Frontal cortex (tissue), 4 donors: ENCODE data around the gene RHBDF2. TPM values are rescaled to one million over a fixed set of nuclear protein-coding genes. Genes with fewer than 3 reads are reported as not detected.

Source experiments
- DNase-seq, 2 donors: peaks; one replicate each; pipeline ENCODE4 v3.0.0; 2012; ENCODE audit warnings: low spot score in 2 of 2
- FAIRE-seq: peaks from 2 replicates; lab custom pipeline; 2012; peaks lifted over from hg19 to GRCh38; lab: Jason Lieb, UNC
- total RNA-seq: library from RNA; depleted of rRNA; stranded (reverse); fragments of >200 nt; gene quantifications from one replicate; pipeline ENCODE4 v1.2.3, GENCODE V29; 2014
- donor health status: control.
- donor health status: control.
- donor health status: control.

RHBDF2 gene
- total RNA-seq, 1 donor from 2014 or later, result 1.6 TPM

DNA sequence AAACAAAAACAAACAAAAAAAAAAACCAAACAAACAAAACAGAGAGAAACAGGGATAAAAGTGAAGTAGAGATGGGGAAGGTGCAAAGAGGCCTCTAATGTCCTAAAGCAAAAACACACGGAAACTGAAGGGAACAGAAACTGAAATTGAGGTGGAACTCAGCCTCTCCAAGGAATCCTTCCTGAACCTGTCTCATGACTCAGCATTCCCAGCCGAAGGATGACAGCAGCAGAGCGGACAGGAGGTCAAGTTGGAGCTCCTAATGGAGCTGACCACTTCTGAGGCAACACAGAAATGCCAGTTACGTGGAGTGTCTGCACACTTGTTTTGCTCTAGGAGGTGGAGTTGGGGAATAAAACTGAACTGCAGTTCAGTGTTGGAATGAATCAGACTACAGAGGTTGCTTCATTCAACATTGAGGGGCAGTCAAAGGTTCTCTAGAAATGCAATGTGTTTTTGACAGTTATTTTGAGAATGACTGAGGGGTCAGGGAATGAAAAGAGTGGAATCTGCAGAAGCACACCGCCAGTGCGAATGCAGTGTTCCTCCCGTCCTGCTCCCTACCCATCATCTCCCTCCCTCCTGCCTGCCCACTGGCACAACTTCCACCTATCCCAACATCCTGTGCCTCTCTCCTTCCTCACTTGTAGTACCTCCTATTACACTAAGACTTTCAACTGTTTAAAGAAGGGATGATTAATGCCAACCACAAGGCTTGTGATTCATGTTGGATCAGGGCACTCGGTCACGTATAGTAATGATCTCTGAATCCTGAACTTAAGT is 54.6 kb downstream of the RHBDF2 start:
- DNase-seq (no peak), FAIRE-seq (no peak)

DNA sequence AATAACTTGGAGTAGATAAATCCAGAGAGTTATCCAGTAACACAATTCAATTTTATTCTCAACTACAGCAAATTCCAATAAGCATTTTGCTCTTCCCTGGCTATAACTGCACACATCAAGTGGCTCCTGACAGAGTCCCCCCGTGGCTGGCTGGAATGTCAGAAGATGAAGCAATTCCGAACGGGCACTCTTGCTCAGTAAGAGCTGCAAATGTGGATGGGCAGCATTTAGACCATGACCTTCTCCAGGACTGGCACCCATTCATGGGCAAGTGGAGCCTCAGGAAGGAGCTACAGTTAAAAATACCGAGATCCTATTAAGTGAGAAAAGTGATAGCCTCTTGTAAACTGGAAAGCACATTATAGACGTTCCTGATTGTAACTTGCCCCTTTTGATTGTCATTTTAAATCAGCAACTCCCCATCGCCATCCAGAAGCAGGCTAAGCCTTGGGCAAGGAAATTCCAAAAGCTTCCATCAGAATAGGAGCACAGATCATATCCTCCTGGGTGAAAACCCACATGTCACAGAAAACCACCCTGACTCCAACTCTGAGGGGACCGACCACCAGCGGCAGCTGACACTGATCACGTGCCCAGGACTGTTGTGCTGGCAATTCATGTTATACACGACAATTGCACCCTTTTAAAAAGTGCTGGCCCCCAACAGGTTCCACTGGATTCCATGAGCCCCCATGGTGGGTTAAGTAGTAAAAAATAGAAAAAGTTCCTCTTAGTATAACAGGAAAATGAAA is 55.4 kb downstream of the RHBDF2 start:
- DNase-seq, result no peak
- FAIRE-seq, result no peak

DNA sequence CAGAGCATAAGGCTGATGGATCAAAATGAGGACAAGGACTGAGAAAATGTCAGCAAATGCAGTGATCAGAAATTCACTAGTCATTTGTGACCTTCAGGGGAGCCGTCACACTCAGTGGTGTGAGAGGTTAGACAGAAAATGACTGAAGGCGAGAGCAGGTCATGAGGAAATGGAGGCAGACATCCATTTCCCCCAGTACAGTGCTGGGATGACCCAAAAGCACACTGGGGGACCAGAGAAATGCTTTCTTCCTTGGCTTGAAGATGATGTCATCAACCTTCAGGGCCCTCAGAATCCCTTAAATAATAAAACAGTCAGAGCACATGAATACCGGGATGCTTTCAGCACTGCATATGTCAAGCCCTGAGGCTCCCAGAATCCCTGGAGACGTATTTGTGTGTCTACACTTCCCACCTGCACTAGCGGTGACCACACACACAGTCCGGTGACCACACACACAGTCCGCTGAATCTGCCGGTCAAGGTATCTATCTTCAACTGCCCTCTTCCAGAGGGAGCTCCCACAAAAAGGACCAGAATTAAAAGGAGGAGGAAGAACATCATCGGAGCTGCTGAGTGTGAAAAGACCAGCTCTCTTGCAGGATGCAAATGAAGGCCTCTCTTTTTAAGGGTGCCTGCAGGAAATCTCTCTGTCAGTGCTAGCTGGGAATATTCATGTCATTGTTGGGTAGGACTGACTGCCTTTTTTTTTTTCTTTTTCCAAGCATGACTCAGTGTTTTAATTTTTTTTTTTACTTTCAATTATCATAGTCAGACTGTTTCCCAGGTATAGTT is 56.5 kb downstream of the RHBDF2 start:
- FAIRE-seq (no peak), DNase-seq (no peak)

DNA sequence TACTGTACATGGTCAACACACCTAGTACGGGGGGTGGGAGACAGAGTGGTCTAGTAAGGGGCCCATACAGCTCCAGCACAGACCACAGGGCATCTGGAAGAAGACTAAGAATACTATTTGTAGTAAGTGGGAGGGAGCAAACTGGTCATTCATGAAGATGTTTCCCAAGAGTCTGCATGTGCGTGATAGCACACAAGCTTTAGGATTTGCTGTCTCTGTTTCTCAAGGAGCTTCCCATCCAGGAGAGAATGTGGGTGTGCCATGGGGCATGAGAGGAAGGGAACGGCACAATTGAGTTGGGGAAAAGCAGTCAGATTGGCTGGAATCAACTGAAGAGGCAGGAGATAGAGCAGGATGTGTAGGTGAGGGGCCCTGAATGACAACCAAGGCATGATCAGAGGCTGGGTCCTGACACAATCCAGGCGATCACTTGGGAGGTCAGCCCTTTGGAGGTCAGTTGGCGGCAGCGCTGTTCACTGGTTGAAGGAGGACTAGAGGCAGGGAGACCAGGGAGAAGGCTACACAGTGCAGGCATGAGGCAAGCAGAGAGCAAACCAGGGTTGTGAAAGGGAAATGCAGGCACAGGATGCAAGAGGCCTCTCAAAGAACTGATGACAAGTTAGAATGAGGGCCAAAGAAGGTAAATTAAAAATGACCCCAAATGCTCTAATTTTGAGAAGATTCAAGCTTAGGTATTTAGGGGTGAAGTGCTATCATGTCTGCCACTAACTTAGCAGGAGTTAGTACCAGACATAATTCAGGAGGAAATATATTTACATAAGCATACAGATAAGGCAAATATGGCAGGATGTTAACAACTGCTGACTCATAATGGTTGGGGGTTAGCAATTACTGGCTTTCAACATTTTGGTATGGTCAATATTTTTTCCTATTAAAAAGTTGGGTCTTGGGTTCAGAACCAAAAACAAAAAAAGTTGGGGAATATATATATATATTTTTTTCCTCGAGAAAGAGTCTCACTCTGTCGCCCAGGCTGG is 58.6 kb downstream of the RHBDF2 start:
- DNase-seq (no peak), FAIRE-seq (no peak)

DNA sequence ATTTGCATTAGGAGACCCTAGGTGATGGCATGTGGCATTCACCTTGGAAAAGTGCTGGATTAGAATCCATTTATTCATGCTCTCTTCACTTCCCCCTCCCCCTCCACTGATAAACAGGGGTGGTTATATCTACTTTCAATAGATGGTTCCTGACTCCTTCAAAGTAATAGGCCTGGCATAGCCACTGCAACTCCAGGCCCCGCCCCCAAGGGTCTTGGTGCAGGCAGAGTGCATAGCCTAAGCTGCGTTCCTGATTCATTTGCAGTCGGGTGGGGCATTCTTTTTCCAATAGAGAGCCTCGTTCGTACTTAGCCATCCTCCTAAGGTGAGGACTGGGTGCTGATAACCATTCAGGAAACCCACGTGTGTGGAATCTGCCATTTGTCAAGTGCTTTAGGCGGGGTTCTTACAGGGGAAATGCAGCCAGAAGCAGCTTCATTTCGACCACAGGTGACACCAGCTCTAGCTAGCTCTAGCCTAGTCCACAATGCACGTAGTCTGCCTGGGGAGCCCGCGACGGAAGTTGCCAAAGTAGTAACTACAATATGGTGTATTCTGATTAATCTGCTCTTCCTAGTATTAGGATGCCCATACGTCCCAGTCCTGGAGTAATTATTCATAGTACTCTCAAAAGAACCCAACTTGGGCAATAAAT is 59.4 kb downstream of the RHBDF2 start:
- FAIRE-seq (no peak), DNase-seq (no peak)

DNA sequence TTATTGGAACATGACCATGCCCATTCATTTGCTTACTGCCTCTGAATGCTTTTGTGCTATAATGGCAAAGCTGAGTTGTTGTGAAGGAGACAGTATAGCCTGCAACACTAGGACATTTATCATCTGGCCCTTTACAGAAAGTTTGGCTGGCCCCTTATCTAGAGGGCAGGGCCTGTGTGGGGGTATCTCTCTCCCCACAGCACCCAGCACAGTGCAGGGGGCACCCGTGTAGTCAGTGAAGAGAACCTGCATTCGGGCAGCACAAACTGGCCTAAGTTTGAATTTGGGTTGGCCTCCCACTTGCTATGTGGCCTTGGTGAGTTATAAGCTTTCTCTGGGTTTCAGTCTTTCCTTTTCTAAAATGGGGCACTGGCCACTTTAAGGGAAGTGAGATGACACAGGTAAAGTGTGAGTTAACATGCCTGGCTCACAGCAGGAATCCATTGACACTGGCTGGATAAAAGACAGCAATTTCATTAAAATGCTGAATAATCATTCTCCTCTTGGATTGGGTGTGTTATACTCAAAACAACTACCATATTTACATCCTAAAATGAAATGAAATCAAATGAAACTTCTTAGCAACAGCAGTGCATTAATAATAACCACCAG is 60.4 kb downstream of the RHBDF2 start:
- DNase-seq (no peak), FAIRE-seq (no peak)

DNA sequence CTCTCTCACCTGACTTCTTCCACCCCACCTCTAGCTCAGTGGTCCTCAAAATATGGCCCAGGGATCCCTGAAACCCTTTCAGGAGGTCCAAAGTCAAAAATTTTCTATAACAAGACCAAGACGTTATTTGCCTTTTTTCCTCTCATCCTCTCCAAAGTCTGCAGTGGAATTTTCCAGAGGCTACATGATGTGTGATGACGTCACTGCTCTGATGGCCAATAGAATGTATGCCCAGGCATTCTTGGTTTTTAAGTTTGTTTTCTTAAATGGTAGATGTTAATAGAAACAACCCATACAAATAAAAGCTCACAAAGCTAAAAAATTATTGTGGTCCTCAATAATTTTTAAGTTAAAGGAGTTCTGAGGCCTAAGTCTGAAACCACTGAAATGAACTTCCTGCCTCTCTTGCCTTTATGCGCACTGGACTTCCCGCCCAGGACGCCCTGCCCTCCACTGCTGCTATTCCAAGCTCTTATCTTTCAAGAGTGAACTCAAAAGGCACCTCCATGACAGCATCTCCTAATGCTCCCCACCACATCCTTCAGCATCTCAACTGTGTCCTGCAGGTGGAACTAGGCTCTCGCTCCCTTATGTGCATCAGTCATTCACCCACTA is 61.8 kb downstream of the RHBDF2 start:
- DNase-seq (no peak), FAIRE-seq (no peak)

DNA sequence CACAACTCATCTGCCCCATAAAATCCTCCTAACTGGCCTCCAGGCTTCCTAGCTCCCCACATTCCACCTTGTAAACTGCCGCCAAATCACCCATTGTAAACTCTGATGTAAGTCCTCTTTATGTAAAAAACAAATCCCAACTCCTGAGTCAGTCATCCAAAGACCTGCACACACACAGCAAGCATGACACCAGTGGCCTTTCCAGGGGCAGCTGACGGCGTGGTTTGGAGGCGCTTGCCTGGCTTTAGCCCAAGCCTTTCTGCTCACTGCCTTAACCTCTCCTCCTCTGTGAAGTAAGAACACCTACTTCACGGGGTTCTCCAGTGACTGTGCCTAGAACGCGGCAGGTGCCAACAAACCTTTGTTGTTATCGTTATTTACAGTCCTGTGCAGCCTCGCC is 62.3 kb downstream of the RHBDF2 start:
- DNase-seq, result no peak

DNA sequence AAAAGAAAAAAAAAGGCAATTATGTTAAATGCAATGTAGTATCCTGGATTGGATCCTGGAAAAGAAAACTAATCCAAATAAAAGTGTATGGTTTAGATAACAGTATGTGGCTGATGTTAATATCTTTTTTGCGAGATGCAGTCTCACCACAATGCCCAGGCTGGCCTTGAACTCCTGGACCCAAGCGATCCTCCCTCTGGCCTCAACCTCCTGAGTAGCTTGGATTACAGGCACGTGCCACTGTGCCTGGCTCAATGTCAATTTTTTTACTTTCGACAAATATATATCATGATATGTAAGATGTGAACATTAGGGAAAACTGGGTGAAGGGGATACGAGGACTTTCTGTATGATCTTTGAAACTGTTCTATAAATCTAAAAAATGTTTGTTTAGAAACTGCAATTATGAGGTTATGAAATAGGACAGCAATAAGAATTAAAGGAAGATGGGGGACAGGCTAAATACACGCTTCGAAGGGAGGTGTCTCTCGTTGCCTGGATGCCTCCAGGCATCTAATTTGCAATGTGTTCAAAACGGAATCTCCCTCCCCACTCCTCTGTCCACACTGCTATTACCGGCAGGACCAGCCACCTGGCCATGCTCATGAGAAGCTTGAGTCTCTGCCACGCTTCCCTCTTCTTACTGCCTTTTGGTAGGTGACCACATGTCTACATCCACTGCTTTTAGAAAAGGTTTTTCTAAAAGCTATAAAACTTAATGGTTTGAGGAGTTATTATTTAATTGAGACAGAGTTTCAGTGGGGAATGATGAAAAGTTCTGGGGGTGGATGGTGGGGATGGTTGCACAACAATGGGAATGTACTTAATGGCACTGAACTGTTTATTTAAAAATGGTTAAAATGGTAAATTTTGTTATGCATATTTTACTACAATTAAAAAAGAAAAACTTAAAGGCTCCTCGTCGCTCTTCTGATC is 63.5 kb downstream of the RHBDF2 start:
- DNase-seq (no peak), FAIRE-seq (no peak)

More for the DNA sequence above, 62.3 kb downstream of the RHBDF2 start:
- no peak for FAIRE-seq

DNA sequence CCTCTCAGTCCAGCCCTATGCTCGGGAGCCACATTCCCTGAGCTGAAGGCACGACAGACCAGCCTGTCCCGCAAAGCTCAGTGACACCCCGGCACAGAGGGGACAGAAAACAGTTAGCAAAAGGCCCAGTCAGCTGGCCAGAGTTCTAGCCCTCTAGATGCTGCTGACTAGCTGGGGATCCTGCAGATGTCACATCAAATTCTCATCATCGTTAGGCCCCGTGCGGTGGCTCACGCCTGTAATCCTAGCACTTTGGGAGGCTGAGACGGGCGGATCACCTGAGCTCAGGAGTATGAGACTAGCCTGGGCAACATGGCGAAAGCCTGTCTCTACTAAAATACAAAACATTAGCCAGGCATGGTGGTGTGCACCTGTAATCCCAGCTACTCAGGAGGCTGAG is 65.5 kb downstream of the RHBDF2 start:
- DNase-seq (no peak), FAIRE-seq (no peak)

DNA sequence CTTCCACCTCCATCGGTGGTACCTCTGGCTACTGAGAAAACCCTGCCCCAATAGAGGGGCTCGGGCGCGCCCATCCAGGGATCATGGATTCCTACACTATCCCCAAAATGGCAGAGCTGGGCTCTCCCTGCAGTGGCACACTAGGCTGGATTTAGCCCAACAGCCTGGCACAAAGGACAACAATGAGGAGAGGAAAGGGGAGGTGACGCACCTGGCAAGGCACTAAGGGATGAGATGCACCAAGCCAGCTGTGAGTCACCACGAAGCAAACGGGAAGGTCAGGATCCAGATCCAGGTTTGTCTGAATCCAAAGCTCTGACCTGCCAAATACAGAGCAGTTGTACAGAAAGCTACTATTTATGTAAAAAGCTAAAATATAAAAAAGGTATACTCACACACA is 66.4 kb downstream of the RHBDF2 start:
- FAIRE-seq (no peak), DNase-seq (no peak)

DNA sequence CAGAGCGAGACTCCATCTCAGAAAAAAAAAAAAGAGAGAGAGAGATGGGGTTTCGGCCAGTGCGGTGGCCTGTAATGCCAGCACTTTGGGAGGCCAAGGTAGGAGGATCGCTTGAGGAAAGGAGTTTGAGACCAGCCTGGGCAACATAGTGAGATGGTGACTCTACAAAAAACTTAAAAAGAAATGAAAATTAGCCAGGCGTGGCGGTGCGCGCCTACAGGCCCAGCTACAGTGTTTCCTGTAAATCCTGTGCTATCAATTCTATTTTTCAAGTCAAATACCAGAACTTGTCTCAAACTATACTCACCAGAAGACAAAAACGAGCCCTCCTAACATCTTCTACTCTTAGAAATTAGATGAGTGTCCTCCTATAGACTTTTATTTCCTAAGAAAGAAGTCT is 67.5 kb downstream of the RHBDF2 start:
- FAIRE-seq (no peak), DNase-seq (no peak)

DNA sequence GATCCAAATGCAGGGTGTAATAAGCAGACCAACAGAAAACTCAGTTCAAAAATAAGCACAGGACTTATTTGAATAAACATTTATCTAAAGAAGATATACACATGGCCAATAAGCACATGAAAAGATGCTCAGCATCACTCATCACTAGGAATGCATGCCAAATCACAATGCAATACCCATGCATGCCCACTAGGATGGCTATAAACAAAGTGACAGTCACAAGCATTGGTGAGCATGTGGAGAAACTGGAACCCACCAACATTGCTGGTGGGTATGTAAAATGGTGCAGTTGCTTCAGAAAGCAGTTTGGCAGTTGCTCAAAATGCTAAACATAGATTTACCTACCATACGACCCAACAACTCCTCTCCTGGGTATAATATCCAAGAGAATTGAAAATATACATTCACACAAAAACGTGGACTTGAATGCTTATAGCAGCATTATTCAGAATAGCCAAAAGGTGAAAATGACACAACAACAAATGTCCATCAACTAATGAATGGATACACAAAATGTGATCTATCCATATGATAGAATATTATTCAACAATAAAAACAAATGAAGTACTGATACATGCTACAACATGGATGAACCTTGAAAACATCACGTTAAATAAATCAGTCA is 68.4 kb downstream of the RHBDF2 start:
- no peak for FAIRE-seq
- no peak for DNase-seq

DNA sequence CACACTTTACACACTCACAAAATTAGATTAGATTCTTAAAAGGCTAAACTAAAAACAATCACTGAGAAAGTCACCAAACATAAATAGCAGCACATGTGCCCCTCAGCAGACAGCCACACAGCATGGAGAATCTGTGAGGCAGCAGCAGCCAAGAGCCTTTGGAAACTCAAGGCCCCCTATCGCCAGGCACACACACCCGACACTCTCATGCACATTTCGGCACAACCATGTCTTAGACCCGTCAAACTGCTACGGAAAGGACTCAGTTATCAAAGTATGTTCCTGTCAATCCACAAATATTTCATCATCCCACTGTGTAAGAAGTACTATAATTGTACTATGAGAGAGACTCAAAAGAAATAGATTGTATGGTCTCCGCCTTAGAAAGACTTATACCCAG is 69.2 kb downstream of the RHBDF2 start:
- DNase-seq, result no peak
- FAIRE-seq, result no peak

DNA sequence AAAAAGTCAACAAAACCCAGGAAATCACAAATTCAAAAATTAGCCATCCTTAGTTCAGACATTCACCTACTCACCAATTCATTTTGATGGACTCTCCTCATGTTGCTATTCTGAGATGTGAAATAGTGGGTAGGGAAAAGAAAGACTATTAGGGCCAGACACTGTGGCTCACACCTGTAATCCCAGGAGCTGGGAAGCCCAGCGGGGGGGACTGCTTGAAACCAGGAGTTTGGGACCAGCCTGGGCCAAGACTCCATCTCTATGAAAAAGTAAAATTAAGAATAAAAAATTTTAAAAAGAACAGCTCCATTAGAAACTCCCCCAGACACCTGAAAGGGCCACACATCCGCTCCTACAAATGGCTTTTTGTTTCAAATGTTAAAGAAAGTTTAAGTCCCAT is 69.7 kb downstream of the RHBDF2 start:
- FAIRE-seq (no peak), DNase-seq (no peak)

DNA sequence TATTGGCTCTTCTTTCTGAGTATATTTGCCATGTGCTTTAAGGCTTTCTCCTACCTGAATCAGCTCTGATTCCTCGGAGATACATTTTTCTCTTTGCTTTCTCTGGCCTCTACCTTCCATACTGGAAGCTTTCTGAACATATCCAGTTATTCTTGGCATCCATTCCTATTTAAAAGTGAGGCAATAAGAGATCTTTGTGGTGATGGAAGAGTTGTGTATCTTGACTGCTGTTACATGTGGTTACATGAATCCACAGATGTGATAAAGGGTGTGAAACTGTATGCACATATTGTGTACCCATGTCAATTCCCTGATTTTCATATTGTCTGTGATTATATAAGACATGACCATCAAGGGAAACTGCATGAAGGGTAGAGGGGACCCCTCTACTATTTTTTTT is 72.7 kb downstream of the RHBDF2 start:
- no peak for DNase-seq
- FAIRE-seq, result no peak
